ENCODE measurements around the gene TASOR.

DNA sequence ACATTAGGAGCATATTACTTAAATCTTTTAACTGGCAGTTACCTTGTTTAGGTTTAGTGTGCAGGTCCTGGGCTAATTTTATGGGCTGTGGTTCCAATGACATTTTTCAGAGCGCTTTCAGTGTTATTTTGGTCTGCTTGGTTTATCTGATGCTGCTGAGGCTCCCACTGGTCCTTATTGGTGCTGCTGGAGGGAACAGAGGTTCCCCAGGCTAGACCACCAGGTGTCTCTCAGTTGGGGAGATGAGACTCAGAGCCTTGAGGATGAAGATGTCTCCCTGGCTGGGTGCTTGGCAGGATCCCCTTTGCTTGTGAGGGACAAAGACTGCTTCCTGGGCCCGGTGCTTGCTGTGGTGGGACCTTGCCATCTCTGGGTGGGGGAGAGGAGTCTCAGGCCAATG, 28.3 kb upstream of the TASOR start:
- TF ChIP-seq CTCF (conservative IDR thresholded peaks at IDR 0.05): no peak
- TF ChIP-seq ZFX (IDR thresholded peaks at IDR 0.05): no peak

Measured in C4-2B (cell line).